ENCODE data around the gene KRTAP3-2.

DNA sequence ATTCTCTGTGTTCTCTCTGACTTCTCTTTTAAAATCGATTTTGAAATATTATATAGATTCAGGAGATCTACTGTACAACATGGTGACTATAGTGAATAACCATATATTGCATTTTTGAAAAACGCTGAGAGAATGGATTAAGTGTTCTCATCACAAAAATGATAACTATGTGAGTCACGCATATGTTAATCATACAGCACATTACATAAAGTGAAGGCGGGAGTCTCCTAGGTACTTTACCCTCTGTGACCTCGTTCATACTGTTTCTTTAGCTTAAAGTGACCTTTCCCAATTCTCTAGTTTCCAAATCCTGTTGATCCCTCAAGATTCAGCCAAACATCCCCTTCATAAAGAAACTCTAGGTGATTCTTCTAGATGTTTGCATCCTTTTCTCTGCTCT, 3.1 kb upstream of the KRTAP3-2 start:
- TF ChIP-seq, protein P1, sequence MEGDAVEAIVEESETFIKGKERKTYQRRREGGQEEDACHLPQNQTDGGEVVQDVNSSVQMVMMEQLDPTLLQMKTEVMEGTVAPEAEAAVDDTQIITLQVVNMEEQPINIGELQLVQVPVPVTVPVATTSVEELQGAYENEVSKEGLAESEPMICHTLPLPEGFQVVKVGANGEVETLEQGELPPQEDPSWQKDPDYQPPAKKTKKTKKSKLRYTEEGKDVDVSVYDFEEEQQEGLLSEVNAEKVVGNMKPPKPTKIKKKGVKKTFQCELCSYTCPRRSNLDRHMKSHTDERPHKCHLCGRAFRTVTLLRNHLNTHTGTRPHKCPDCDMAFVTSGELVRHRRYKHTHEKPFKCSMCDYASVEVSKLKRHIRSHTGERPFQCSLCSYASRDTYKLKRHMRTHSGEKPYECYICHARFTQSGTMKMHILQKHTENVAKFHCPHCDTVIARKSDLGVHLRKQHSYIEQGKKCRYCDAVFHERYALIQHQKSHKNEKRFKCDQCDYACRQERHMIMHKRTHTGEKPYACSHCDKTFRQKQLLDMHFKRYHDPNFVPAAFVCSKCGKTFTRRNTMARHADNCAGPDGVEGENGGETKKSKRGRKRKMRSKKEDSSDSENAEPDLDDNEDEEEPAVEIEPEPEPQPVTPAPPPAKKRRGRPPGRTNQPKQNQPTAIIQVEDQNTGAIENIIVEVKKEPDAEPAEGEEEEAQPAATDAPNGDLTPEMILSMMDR (IDR thresholded peaks at IDR 0.05; ENCODE audit: low read length), result no peak
- no peak for TF ChIP-seq EZH2 (optimal IDR thresholded peaks at IDR 0.05; ENCODE audit: low read depth, low read length)
- TF ChIP-seq EZH2phosphoT487 (IDR thresholded peaks at IDR 0.05; ENCODE audit: low read length), result no peak
